HUES64 (cell line): ENCODE results near the gene RASSF4.
A peak's percentile ranks its signal among the peaks of the same experiment; 100 is the strongest.

Experiments used
- H3K27ac ChIP-seq: 2 replicates; pipeline ENCODE4 v1.7.0; 2013; ENCODE audit warnings: low read depth, low read length, inconsistent platforms
- H3K27me3 ChIP-seq: 2 replicates; pipeline ENCODE4 v1.6.1; 2013; ENCODE audit warnings: mild to moderate bottlenecking, low read length; ENCODE audit not compliant: insufficient read depth
- H3K36me3 ChIP-seq: 2 replicates; pipeline ENCODE4 v1.6.1; 2013; ENCODE audit warnings: mild to moderate bottlenecking, low read length; ENCODE audit not compliant: insufficient read depth
- H3K4me1 ChIP-seq: 2 replicates; pipeline ENCODE4 v1.6.1; 2013; ENCODE audit warnings: mild to moderate bottlenecking, low read length, moderate library complexity; ENCODE audit not compliant: insufficient read depth
- H3K4me3 ChIP-seq: 2 replicates; pipeline ENCODE4 v1.5.1; 2013; ENCODE audit warnings: mild to moderate bottlenecking, low read length, moderate library complexity
- H3K9ac ChIP-seq: 2 replicates; pipeline ENCODE4 v1.6.1; 2013; ENCODE audit warnings: mild to moderate bottlenecking, low read depth, low read length
- H3K9me3 ChIP-seq: 2 replicates; pipeline ENCODE4 v1.6.1; 2013; ENCODE audit warnings: low read depth, low read length; ENCODE audit not compliant: insufficient read depth
- WGBS: fragments of 150-250, 120-280 bp; methylation state at CpG from one replicate; pipeline ENCODE4 v1.1.7; 2013; ENCODE audit warnings: missing lambda C conversion rate; 5-methylcytosine and 5-hydroxymethylcytosine counted together

The RASSF4 gene

GRCh38 chr10:44950326-44951225 lies 9.0 kb upstream of the RASSF4 start:
- no peaks in the 10 kb centered on the region for H3K36me3 ChIP-seq
- no peak overlapping the region for H3K27ac ChIP-seq
- no peak overlapping the region for H3K4me3 ChIP-seq
- no peak overlapping the region for H3K9ac ChIP-seq
- WGBS, result 94% methylated on average over 10 of the region's 10 CpGs
- no peaks in the 10 kb centered on the region for H3K9me3 ChIP-seq
- peaks cover 20% of the 10 kb centered on the region for H3K4me1 ChIP-seq
- H3K27me3 ChIP-seq, result no peaks in the 10 kb centered on the region

- no peak overlapping the region for H3K9ac ChIP-seq
- no peaks in the 10 kb centered on the region for H3K9me3 ChIP-seq
- WGBS, result 93% methylated on average over 5 of the region's 7 CpGs
- no peaks in the 10 kb centered on the region for H3K36me3 ChIP-seq
- H3K4me3 ChIP-seq, result no peak overlapping the region
- peaks cover 20% of the 10 kb centered on the region for H3K4me1 ChIP-seq
- H3K27ac ChIP-seq, result no peak overlapping the region
- H3K27me3 ChIP-seq, result no peaks in the 10 kb centered on the region
Measured at GRCh38 chr10:44951576-44952226, 7.9 kb upstream of the RASSF4 start.

GRCh38 chr10:44952779-44953231 lies 6.8 kb upstream of the RASSF4 start:
- no peaks in the 10 kb centered on the region for H3K27me3 ChIP-seq
- no peaks in the 10 kb centered on the region for H3K36me3 ChIP-seq
- H3K4me1 ChIP-seq, result peaks cover 20% of the 10 kb centered on the region
- no peaks in the 10 kb centered on the region for H3K9me3 ChIP-seq
- 61% methylated on average over 2 of the region's 2 CpGs for WGBS
- no peak overlapping the region for H3K27ac ChIP-seq
- no peak overlapping the region for H3K9ac ChIP-seq
- no peak overlapping the region for H3K4me3 ChIP-seq

GRCh38 chr10:44954042-44954441 lies 5.6 kb upstream of the RASSF4 start:
- H3K4me1 ChIP-seq, result peaks cover 33% of the 10 kb centered on the region
- no peaks in the 10 kb centered on the region for H3K36me3 ChIP-seq
- H3K9ac ChIP-seq, result no peak overlapping the region
- H3K9me3 ChIP-seq, result no peaks in the 10 kb centered on the region
- H3K27me3 ChIP-seq, result no peaks in the 10 kb centered on the region
- H3K4me3 ChIP-seq, result no peak overlapping the region
- no peak overlapping the region for H3K27ac ChIP-seq

- no peak overlapping the region for H3K9ac ChIP-seq
- H3K36me3 ChIP-seq, result no peaks in the 10 kb centered on the region
- H3K4me3 ChIP-seq, result no peak overlapping the region
- H3K4me1 ChIP-seq, result peaks cover 28% of the 10 kb centered on the region
- no peaks in the 10 kb centered on the region for H3K9me3 ChIP-seq
- no peak overlapping the region for H3K27ac ChIP-seq
- peaks cover 2% of the 10 kb centered on the region for H3K27me3 ChIP-seq
Measured at GRCh38 chr10:44954962-44955361, 4.6 kb upstream of the RASSF4 start.

GRCh38 chr10:44955413-44956070 lies 4.1 kb upstream of the RASSF4 start:
- Histone ChIP-seq H3K36me3 (no peaks in the 10 kb centered on the region), H3K27me3 (peaks cover 8% of the 10 kb centered on the region), H3K9ac (no peak overlapping the region), H3K4me1 (peaks cover 34% of the 10 kb centered on the region), H3K27ac (no peak overlapping the region), H3K4me3 (no peak overlapping the region), H3K9me3 (no peaks in the 10 kb centered on the region)
- WGBS, result 93% methylated on average over 8 of the region's 8 CpGs

- Histone ChIP-seq H3K4me1 (peaks cover 40% of the 10 kb centered on the region), H3K4me3 (no peak overlapping the region), H3K27ac (no peak overlapping the region), H3K36me3 (no peaks in the 10 kb centered on the region), H3K9me3 (no peaks in the 10 kb centered on the region), H3K9ac (no peak overlapping the region), H3K27me3 (peaks cover 10% of the 10 kb centered on the region)
- WGBS, result 91% methylated on average over 4 of the region's 4 CpGs
Measured at GRCh38 chr10:44956226-44956625, 3.4 kb upstream of the RASSF4 start.

GRCh38 chr10:44956717-44957706 lies 2.6 kb upstream of the RASSF4 start:
- H3K9me3 ChIP-seq, result no peaks in the 10 kb centered on the region
- H3K9ac ChIP-seq, result no peak overlapping the region
- H3K4me3 ChIP-seq, result no peak overlapping the region
- H3K4me1 ChIP-seq, result peaks cover 46% of the 10 kb centered on the region
- no peak overlapping the region for H3K27ac ChIP-seq
- H3K36me3 ChIP-seq, result no peaks in the 10 kb centered on the region
- peaks cover 10% of the 10 kb centered on the region for H3K27me3 ChIP-seq
- 92% methylated on average over 4 of the region's 4 CpGs for WGBS

GRCh38 chr10:44958196-44958897 lies 1.3 kb upstream of the RASSF4 start:
- WGBS, result 68% methylated on average over 5 of the region's 5 CpGs
- H3K4me3 ChIP-seq, result peak overlapping the region; percentile 86
- no peak overlapping the region for H3K27ac ChIP-seq
- no peaks in the 10 kb centered on the region for H3K9me3 ChIP-seq
- H3K9ac ChIP-seq, result peak overlapping the region; percentile 86; the same call in 1 of the 2 replicates
- peaks cover 40% of the 10 kb centered on the region for H3K4me1 ChIP-seq
- peaks cover 10% of the 10 kb centered on the region for H3K27me3 ChIP-seq
- no peaks in the 10 kb centered on the region for H3K36me3 ChIP-seq

GRCh38 chr10:44958898-44959246 lies 730 bp upstream of the RASSF4 start:
- H3K9ac ChIP-seq, result peak overlapping the region; percentile 86
- 17% methylated on average over 5 of the region's 6 CpGs for WGBS
- peaks cover 43% of the 10 kb centered on the region for H3K4me1 ChIP-seq
- H3K27me3 ChIP-seq, result peaks cover 10% of the 10 kb centered on the region
- H3K27ac ChIP-seq, result peak overlapping the region; percentile 78; the same call in 1 of the 2 replicates
- H3K4me3 ChIP-seq, result peak overlapping the region; percentile 86
- no peaks in the 10 kb centered on the region for H3K9me3 ChIP-seq
- no peaks in the 10 kb centered on the region for H3K36me3 ChIP-seq
